ENCODE measurements around the gene HOMER2.

DNA sequence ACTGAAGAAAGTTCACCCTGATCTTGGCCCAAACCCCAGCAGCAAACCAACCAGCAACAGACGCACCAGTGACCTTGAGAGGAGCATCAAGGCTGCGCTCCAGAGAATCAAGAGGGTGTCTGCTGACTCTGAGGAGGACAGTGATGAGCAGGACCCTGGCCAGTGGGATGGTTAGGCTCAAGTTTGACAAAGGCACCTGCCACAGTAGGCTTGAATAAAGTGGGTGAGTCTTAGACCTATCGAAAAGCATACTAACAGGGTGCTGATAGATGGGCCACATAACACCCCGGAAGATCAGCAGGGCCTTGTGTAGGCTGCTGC, 119.2 kb downstream of the HOMER2 start:
- TF ChIP-seq, protein P1, sequence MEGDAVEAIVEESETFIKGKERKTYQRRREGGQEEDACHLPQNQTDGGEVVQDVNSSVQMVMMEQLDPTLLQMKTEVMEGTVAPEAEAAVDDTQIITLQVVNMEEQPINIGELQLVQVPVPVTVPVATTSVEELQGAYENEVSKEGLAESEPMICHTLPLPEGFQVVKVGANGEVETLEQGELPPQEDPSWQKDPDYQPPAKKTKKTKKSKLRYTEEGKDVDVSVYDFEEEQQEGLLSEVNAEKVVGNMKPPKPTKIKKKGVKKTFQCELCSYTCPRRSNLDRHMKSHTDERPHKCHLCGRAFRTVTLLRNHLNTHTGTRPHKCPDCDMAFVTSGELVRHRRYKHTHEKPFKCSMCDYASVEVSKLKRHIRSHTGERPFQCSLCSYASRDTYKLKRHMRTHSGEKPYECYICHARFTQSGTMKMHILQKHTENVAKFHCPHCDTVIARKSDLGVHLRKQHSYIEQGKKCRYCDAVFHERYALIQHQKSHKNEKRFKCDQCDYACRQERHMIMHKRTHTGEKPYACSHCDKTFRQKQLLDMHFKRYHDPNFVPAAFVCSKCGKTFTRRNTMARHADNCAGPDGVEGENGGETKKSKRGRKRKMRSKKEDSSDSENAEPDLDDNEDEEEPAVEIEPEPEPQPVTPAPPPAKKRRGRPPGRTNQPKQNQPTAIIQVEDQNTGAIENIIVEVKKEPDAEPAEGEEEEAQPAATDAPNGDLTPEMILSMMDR (conservative IDR thresholded peaks at IDR 0.05), result no peak
- TF ChIP-seq ZFX (IDR thresholded peaks at IDR 0.05), result no peak

All from C4-2B (cell line).